ENCODE data around the gene MRTO4.
"Not testable (repeated sequence)": the region's sequence is repeated elsewhere in the genome, so short reads cannot be mapped to it uniquely, and the experiment has no call there.

Gene MRTO4

DNA sequence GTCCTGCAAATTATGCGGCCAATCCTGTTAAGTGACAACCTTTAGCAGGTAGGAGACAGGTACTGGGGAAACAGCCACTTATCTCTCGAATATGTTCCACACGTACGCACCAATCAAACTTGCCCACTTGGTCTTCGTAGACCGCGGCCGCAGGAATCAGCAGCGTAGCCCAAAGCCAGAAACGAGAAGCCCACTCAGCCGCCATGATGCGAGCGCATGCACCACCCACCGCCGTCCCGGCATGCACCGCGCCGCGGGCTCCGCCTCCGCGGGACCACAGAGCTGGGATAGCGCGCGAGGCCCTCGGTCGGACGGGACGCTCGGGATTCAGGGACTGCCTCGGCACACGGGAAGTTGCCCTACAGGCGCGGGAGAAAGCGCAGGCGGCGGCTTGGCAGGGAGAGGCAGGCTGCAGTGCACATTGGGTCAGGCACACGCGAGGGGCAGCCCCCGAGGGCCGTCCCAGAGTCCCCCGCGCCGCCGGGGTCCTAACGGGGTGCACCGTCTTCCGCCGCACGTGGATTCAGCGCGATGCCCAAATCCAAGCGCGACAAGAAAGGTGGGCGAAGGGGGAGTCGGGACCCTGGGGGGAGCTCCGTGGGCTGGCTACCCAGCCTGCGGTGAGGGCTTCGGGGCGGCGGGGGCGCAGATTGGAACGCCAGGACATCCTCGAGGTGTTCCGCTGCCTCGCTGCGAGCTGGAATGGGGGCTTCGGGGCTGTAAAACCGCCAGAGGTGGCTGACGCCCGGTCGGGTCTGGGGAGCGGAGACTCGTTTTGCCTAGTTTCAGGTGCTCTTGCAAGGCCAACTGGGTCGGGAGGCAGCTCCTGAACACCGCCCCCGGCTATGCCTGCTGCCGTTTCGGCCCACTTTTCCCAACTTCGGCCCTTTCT is at the start of gene MRTO4, which contains the start of gene EMC1:
TSS of gene MRTO4 (plus strand) at position 501 of the 892 bp plus-strand sequence. CDS start at position 532, 31 bp downstream.
TSS of gene EMC1 (minus strand) at position 220 of the 892 bp plus-strand sequence. CDS start at position 205, 15 bp downstream.
- DNase-seq, result peak; percentile 83

DNA sequence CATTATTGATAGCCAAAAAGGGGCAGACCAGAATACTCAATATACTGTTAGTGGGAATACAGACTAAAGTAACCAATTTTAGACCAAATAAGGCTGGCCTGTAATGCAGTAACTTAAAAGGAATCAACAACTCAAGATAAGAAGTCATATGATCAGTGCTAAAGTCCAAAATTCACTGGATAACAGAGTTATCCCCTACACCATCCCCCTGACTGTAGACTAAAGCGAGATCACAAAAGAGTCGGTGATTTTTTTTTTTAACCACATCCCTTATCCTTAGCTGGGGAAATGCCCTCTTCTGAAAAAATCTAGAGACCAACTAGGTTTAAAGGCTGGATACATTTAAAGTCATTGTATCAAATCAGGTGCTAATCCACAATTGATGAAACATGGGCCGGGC is 49.2 kb upstream of the MRTO4 start:
- no peak for DNase-seq

DNA sequence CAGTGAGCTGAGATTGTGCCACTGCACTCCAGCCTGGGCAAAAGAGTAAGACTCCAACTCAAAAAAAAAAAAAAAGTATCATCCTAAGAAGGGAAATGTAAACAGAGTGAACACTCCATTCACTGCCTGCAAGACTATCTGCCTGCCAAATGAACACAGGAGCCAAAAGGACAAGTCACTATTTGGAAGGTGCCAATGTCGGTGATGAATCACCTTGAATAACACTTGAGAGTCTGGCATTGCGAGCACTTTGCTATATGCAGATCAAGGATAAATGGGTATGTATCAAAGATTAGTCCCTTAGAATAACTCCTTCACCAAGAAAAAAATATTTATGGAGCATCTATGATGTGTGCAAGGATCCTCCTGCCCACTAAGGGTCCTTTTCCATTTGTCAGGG is 48.2 kb upstream of the MRTO4 start:
- peak; percentile 44 for DNase-seq

DNA sequence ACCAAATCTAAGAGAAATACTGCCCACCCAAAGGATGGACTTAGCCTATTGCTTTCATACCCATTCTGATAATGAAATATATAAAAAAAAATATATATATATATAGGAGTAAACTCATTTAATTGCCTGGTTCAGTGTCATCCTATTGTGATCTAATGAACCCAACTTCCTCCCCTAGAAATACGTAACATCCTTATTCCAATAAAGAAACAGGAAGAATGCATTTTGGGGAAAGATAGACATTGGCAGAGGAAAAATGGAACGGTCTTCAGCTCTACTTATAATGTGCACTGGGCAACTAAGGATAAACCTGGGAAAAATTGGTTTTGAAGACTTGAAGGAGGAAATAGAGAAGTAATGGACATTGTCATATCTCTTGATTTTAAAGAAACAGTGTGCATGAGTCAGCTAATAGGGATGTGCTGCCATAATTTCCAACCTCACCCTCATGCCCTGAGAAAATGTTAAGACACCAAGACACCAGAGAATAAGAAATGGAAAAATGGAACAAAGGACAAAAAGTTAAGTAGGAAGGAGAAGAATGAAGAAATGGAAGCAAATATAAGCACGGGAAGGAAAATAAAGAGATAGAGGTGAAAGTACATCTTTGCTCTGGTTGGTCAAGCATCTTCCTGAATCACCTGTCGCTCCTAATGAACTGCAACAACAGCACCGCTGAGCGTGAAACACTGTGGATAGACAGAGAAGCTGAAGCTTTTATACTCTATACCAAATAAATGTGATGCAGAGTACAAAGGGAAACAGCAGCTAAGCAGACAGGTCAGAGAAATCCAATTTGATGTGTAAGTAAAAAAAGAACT is 46.9 kb upstream of the MRTO4 start:
- DNase-seq, result peak; percentile 6

DNA sequence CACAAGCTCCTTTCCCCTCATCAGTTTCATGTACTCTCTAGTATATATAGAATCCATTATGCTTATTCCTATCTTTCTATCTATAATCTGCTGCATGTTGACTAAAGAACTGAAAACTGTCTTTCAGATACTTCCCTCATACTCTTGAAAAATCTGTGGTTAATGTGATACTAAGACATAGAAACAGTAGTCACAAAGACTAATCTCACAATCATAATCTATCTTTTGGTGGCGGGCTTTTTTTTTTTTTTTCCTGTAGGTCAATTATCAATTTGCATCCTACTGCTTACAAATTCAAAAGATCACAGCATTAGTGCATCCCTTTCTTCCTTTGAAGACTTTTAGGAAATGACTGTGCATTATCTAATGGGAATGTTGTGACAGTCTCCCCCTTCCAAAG is 46.2 kb upstream of the MRTO4 start:
- DNase-seq, result no peak

DNA sequence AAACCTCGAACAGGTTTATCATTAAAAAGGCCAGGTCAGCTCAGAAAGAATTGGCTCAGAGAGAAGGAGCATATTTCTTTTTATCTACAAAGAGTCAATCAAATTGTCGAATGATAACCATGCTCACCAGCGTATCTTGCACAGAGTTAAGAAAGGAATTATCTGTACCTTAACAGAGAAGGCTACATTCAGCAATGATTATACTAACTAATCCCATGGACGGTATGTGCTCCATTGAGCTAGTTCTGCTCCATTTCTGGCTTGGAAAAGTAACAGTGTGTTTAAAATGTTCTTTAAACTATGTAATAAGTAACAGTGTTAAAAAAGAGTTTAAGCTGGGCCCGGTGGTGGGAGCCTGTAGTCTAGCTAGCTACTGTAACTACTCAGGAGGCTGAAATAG is 45.8 kb upstream of the MRTO4 start:
- DNase-seq, result no peak

DNA sequence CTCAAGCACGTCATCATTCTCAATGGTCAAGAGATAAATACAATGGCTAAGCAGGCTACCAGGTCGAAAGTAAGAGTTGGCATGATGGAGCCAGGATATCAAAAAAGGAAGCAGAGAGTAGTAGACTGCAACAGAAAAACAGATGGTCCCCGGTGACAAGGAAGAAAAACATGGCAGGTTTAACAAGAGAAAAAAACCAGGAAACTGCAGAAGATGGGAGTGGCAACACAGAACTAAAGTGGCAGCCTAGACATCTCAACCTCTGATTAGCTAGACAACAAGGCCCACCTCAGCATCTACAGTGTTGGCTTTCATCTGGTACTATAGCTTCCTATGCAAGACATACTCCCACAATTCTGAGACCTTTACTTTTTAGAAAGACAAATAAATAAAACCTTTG is 44.7 kb upstream of the MRTO4 start:
- DNase-seq, result no peak

DNA sequence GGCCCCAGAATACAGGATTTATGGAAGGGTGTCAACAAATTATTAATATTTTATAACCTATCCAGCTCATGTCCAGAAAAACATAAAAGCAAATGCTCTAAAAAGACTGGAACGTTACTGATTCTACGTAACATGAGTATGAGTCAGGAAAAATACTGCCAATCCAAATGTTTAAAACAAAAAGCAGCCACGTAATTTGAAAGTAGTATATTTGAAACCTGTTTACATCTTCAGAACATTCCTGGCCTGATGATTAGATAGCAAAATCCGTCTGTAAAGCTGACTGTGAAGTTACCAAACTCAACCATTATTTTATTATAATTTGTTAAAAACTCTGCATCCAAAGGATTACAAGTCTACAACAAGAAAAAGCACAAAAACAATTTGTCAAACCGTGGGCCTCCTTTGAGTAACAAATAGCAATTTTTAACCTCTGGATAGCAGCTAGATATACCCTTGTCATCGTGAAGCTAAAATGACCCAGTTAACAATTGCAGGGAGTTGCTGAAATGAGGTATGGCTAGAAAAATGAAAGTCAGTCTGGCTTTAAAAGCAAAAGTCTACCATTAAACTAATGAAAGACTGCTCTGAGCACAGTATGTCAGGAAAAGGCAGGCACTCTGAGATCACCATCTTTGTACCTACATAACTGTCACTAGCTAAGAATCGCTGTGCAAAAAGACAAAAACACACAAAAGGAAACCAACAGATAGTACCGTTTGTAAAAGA is 42.7 kb upstream of the MRTO4 start:
- peak; percentile 50 for DNase-seq

DNA sequence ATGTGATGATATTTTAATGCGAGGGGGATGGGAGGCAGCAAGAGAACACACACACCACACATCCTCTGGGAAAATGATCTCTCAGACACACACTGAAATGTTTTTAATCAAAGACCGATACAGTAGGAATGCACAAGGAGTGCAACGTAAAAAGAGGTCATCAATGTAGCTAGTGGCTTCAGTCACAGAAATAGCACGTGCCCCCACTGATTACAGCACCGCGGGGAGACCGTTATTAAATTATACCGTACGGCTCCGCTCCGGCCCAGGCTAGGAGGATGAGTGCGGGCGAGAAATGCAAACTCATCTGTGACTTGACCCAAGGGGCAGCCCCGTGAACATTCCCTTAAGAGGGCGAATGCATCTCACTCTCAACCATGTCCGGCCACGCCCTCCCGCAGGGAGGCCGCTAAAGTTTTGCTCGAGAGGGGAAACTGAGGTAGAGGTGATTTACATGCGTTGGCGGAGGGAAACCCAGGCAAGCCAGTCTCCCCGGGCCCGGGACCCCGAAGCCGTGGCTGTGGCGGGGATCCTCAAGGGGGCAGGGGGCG is 42.1 kb upstream of the MRTO4 start:
- peak; percentile 31 for DNase-seq

DNA sequence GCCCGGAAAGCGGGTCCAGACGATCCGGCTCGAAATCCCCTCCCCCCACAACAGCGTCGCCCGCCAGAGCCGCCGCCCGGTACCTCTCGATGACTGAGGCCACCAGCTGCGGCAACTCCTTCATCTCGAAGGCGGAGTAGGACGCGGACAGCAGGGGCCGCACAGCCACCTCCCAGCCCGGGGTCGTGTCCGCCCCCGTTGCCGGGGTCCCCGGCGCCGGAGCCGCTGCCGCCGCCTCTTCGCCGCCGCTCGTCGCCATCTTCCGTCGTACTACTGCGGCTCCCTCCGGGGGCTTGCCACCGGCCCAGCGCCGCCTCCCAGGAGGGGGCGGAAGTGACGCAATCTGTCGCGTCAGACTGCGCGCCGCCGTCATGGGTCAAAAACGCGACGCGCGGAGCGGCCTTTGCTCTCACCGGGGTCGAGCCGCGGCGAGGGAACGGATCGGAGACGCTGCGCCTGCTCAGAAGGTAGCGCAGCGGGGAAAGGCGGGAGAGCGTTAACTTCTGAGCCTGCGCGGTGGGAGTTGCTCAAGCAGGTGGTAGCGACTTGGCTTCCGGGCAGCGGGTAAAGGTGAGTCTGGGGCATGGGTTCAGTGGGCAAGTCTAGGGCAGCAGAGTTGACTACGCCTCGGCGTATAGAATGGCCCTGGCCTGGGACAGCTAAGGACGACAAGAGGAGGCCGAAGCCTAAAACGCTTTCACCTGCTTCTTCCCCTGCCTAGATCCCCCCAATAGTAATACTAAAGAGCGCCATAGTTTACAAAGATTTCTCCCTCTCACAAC is 41.4 kb upstream of the MRTO4 start, which contains the start of gene UBR4:
TSS of gene UBR4 (minus strand) at position 277 of the 782 bp plus-strand sequence. CDS start at position 259, 18 bp downstream.
- peak; percentile 93 for DNase-seq

DNA sequence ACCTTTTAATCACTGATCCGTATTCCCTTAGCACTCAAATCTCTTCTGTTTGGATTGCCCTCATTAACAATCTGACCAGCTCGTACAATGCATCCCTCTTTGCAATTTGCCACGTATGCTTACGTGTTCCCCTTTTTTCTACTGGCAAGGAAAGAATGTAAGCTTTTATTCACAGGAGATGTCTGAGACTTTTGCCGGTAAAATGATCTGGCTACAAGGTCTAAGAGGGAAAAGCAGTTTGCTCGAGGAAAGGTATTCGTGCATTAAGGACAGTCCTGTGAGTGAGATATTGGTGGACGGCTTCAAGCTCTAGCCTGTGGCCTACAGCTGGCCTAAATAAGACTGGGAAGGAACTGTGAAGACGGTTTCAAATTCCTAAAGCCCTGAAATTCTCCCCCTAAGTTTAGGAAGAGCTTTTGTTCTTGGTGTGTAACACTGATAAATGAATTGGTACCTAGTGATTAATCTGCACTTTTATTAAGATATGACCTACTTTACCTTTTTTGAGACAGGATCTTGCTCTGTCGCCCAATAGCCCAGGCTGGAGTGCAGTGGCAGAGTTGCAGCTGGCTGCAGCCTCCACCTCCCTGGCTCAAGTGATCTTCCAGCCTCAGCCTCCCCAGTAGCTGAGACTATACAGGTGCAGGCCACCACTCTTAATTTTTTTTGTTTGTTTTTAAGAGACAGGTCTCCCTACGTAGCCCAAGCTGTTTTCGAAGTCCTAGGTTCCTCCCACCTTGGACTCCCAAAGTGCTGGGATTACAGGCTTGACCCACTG is 40.6 kb upstream of the MRTO4 start:
- DNase-seq, result peak; percentile 1

DNA sequence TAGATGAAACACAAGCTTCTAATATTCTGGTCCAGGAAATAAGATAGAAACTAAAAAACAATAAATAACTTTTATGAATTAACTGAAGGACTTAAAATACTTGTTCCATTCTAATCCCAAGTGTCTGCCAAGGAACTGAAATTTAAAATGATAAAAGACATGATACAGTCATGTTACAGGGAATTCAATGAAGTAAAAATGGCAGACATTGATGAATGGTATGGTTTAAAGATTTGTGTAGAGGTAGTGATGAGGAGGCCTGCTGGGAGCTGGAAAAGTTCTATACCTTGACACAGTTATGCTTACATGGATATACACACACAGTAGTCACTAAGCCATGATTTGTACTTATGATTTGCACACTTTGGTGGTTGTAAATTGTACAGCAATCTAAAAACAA is 39.4 kb upstream of the MRTO4 start:
- DNase-seq, result no peak

DNA sequence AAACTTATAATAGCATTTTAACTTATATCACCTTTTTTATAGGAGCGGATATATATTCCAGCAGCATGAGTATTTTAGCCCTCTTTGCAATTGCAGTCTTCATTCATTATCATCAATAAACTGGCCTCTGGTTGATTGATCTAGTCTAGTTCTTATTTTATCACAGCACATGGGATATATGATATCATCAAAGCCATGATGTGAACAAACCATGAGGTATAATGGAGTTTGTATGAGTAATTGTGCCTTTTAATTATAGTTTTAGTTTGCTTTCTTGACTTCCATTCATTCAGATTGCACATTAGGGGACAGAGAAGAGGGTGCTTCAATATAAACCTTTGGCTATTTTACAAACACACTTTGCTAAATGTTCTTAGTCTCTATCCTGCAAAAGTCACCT is 38.0 kb upstream of the MRTO4 start:
- no peak for DNase-seq

DNA sequence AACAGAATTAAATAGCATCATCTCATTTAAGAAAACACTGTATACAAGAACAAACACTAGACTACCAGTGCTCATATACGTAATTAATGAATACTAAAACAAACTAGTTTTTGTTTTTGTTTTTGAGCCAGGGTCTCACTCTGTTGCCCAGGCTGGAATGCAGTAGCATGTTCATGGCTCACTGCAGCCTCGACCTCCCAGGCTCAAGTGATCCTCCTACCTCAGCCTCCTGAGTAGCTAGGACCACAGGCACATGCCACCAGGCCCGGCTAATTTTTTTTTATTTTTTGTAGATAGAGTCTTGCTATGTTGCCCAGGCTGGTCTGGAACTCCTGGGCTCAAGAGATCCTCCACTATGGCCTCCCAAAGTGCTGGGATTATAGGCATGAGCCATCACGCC is 35.0 kb upstream of the MRTO4 start:
- not testable (repeated sequence) for DNase-seq

DNA sequence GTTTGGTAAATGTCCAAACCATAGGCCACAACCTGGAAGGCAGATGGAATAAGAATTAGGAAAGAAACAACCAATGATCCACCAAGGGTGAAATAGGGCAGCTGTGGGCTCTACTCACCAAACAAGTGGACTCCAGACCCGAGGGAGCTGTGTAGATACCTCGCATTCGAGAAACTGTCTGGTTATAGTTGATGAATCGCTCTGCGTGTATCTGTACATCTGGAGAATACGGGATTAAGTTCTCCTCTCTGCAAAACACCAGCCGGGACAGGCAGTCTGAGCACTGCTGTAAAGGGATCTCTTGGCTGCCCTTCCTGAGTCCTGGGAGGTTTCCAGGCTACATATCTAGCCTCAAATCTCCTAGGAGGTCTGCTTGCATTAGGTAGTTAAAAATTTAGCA is 32.2 kb upstream of the MRTO4 start:
- no peak for DNase-seq

DNA sequence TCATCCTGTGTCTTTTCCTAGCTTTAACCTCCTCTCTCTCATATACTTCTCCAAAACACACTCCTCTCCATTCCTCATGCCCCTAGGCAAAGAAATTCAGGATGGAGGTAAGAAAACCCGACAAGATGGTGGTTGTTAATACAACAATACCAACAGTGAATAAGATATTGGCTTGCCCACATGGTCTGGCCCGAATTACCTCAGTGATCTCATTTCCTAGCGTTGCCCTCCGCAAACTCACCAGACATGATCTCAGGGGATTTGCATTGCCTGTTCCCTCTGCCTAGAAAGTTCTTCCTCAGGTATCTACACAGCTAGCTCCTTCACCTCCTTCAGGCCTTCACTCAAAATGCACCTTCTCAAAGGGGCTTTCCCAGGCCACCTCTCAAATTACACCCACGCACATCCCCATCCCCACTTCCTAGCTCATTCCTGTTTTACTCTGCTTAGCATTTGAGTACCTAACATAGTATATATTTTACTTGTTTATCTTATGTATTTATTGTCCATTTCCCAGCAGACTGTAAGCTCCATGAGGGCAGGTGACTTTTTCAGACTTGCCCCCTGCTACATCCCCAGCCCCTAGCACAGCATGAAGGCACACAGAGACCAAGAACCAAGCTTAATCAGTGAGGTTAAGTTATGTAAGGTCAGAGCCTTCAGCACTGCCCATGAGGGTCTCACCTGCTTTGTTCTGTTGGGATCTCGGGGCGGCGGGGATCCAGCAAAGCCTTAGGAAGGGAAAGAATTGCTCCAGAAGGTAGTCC is 31.3 kb upstream of the MRTO4 start:
- DNase-seq, result no peak

DNA sequence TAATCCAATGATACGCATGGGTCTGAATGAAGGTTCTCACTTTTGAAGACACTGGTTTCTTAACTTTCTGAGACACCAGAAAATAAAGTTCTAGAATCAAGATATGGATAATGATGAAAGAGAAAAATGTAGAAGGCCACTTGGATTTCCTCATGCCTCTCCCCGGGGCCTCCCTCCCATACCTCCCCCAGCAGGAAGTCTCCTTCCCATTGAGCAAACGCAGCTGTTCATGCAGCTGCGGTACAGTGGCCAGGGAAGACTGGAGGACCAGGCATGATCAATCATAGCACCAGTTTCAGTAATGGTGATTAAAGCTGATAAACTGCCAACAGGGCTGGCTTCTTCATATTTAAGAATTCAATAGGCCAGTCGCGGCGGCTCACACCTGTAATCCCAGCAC is 30.6 kb upstream of the MRTO4 start:
- no peak for DNase-seq

DNA sequence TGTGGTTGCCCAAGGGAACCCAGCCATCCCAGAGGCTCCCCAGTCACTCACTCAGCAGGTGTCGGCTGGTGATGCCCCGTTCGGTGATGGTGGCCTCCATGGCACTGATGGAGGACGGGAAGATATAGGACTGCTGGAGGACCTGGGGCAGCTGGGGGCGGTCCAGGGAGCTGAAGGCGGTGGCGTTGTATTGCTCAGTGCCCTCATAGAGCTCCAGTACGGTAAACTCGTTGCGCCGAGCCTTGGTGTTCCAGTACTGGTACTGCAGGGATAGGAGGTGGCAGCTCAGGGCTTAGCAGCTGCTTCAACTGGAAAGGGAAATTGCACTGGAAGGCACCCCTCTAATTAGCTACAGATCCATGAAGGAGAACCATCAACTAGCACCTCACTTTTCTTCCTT is 29.0 kb upstream of the MRTO4 start:
- DNase-seq, result no peak

DNA sequence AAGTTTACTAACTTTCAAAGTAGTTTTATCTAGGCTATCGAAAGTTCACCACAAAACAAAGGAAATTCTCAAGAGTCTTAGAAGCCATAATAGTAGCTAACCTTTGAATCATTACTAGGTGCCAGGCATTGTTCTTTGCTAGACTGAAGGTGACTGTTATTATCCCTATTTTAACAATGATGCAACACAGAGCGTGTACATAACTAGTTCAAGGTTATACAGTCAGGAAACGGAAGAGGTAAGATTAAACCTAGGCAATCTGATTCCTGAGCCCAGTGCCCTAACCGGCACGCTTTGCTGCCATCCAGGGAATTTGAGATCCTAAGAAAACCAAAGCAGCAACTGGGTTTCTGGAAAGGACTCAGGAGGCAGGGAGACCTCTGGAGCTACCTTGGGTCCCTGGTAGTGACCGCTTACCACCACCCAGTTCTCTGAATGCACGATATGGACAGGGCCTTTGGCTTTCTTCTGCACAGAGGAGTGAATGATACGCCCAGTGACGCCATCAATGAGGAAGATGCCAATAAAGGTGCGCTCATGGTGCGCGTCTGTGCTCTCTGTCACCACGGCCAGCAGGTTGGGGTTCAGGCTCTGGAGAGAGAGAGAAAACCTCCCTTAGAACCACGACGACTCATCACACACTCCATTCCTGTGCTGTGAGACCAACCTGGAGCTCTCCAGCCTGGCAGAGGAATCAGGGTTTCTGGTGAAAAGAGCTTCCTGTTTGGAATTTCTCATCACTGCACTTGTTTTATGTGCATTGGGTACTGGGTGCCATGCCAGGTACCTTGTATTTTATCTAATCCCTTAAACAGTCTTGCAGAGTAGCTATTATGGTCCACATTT is 28.4 kb upstream of the MRTO4 start:
- DNase-seq, result peak; percentile 13
